ENCODE measurements around the gene RALGDS. TPM values are rescaled to one million over a fixed set of nuclear protein-coding genes. Genes with fewer than 3 reads are reported as not detected.

RALGDS gene
- total and polyA plus RNA-seq, 2 of the 4 experiments (the other 2 are of a cell fraction): 13.1 to 36.9 TPM

- Histone ChIP-seq H3K56ac (ENCODE audit: extremely low read depth, insufficient read depth, low read length) (no peak overlapping the region), H4K5ac (ENCODE audit: low read depth, low read length) (no peak overlapping the region), H3K9ac (ENCODE audit: low read depth, low read length) (no peak overlapping the region), H4K91ac (ENCODE audit: insufficient read depth, low read depth, low read length) (no peak overlapping the region), H3K27me3 (ENCODE audit: control insufficient read depth, insufficient read depth, low read length) (no peaks in the 10 kb centered on the region), H2AK5ac (ENCODE audit: low read depth, low read length) (no peak overlapping the region), H2BK120ac (ENCODE audit: low read depth, low read length) (no peak overlapping the region), H3K9me3 (ENCODE audit: control insufficient read depth, insufficient read depth, low read length) (no peaks in the 10 kb centered on the region), H3K27ac (ENCODE audit: insufficient read depth, low read length) (no peak overlapping the region), H3K9me1 (ENCODE audit: insufficient read depth, low read length) (no peaks in the 10 kb centered on the region), H3K18ac (ENCODE audit: low read depth, low read length) (no peak overlapping the region), H3K4me3 (ENCODE audit: insufficient read depth, low read depth, low read length) (no peak overlapping the region), H2BK20ac (ENCODE audit: low read depth, low read length) (no peak overlapping the region), H3K36me3 (ENCODE audit: control insufficient read depth, insufficient read depth, low read length) (peaks cover 61% of the 10 kb centered on the region), H3K14ac (replicated peaks; ENCODE audit: low read depth, low read length) (no peak overlapping the region), H2AK9ac (replicated peaks; ENCODE audit: low read depth, low read length, poor library complexity) (no peak overlapping the region), H3K4ac (ENCODE audit: low read depth, low read length) (no peak overlapping the region), H3K79me1 (ENCODE audit: low read depth in 1 of 2, low read length in 2 of 2) (peaks cover 3 to 20% of the 10 kb centered on the region in 2 experiments; a peak in 3 of 4 replicates), H2AFZ (replicated peaks; ENCODE audit: low read length, poor library complexity) (no peak overlapping the region), H4K8ac (ENCODE audit: low read depth in 2 of 2, low read length in 2 of 2) (no peak overlapping the region), H3K4me1 (ENCODE audit: control insufficient read depth, insufficient read depth, low read length) (no peaks in the 10 kb centered on the region), H3K23ac (ENCODE audit: low read depth, low read length) (no peak overlapping the region), H4K20me1 (ENCODE audit: insufficient read depth, low read length) (peaks cover 8% of the 10 kb centered on the region), H2BK5ac (ENCODE audit: low read depth, low read length, poor library complexity, severe bottlenecking) (no peak overlapping the region), H3K4me2 (ENCODE audit: low read depth, low read length) (no peak overlapping the region), H2BK15ac (ENCODE audit: low read depth, low read length) (no peak overlapping the region)
- 92% methylated on average over 4 of the region's 13 CpGs; no CpG with 5 or more reads in 1 of the 2 experiments for WGBS, 2 experiments (ENCODE audit: extremely low coverage in 2 of 2, insufficient read length in 1 of 2)
- no peak for DNase-seq
- BruUV-seq (replicated peaks): no TSS peak
- ChIA-PET CTCF (no interaction called here), POLR2A (ENCODE audit: unreplicated experiment) (no interaction called here)
- dilution Hi-C loops (cut with HindIII; ENCODE audit: low sequenced_read_pairs, unreplicated experiment): no loop called here
- intact Hi-C loops (cut with micrococcal nuclease): no loop called here
- in situ Hi-C loops (cut with MboI; ENCODE audit: low sequenced_read_pairs): loop anchor here (5.0 to 25.0 kb wide), 2 partner anchors 103 to 438 kb away; partner anchors contain the start of gene SLC2A6
- TF ChIP-seq FOS (IDR thresholded peaks at IDR 0.05; ENCODE audit: low read depth, low read length) (no peak), RAD21 (IDR thresholded peaks at IDR 0.05; ENCODE audit: low read length) (no peak), CTCF (conservative IDR thresholded peaks at IDR 0.05; ENCODE audit: low read depth, low read length) (no peak), MAZ (IDR thresholded peaks at IDR 0.05; ENCODE audit: borderline replicate concordance, low read depth, low read length) (no peak), NFE2L2 (IDR thresholded peaks at IDR 0.05; ENCODE audit: low read depth, low read length) (no peak), ELK1 (IDR thresholded peaks at IDR 0.05; ENCODE audit: borderline replicate concordance, low read depth, low read length) (no peak), BHLHE40 (IDR thresholded peaks at IDR 0.05; ENCODE audit: low read depth, low read length) (no peak), POLR2A (IDR thresholded peaks at IDR 0.05; ENCODE audit: low read depth, low read length) (no peak), CHD1 (IDR thresholded peaks at IDR 0.05; ENCODE audit: low read depth, low read length) (no peak), RFX5 (IDR thresholded peaks at IDR 0.05; ENCODE audit: low read depth, low read length) (no peak), CEBPB (IDR thresholded peaks at IDR 0.05; ENCODE audit: low read depth, low read length) (no peak)
- ATAC-seq (ENCODE audit: low read depth): no peak
Observed at GRCh38 chr9:133049043-133049442, 72.0 kb downstream of the RALGDS start.

Data from IMR-90 (cell line).